ENCODE data around the gene OR7C1.
"Not testable (repeated sequence)": the region's sequence is repeated elsewhere in the genome, so short reads cannot be mapped to it uniquely, and the experiment has no call there.

- not testable (repeated sequence) for TF ChIP-seq LARP7 (IDR thresholded peaks at IDR 0.05); CTCF (IDR thresholded peaks at IDR 0.05 in 2 of 3, conservative IDR thresholded peaks at IDR 0.05 in 1 of 3; ENCODE audit: control insufficient read depth in 2 of 3, extremely low read depth in 1 of 3, insufficient read depth in 1 of 3, low read depth in 3 of 3, low read length in 3 of 3); EZH2 (IDR thresholded peaks at IDR 0.05; ENCODE audit: borderline replicate concordance, control insufficient read depth, low read depth, low read length); MAX (IDR thresholded peaks at IDR 0.05; ENCODE audit: low read depth, low read length); EGR1 (IDR thresholded peaks at IDR 0.05; ENCODE audit: borderline replicate concordance in 1 of 2, low read depth in 2 of 2, low read length in 2 of 2); ESRRA (IDR thresholded peaks at IDR 0.05; ENCODE audit: low read length); MEF2B (IDR thresholded peaks at IDR 0.05; ENCODE audit: partially characterized antibody, poor library complexity, severe bottlenecking); TARDBP (IDR thresholded peaks at IDR 0.05; ENCODE audit: borderline replicate concordance); ZNF274 (IDR thresholded peaks at IDR 0.05; ENCODE audit: insufficient read depth, insufficient read length); CREB1 (IDR thresholded peaks at IDR 0.05; ENCODE audit: low read depth); ZBED1 (IDR thresholded peaks at IDR 0.05; ENCODE audit: borderline replicate concordance); NR2C2 (IDR thresholded peaks at IDR 0.05; ENCODE audit: borderline replicate concordance, control insufficient read depth, insufficient read length, low read depth); YY1 (IDR thresholded peaks at IDR 0.05; ENCODE audit: low read depth, low read length)
Measured at GRCh38 chr19:14780622-14781225, 54.3 kb downstream of the OR7C1 start.

All from GM12878 (cell line).